SU-DHL-6 (cell line): ENCODE results near the gene PGLYRP2.

ENCODE experiments used
- H2AFZ ChIP-seq: fragments of 200-600 bp; sonication (generic); 2 replicates; pipeline ENCODE4 v1.6.1; 2014; ENCODE audit warnings: low read depth, mild to moderate bottlenecking, moderate library complexity, mixed read lengths, antibody characterized with exemption, low read length; ENCODE audit not compliant: severe bottlenecking
- H3F3A ChIP-seq: fragments of 200-600 bp; shearing (Covaris generic); 2 replicates; pipeline ENCODE4 v1.6.0; 2016; ENCODE audit warnings: antibody characterized with exemption, mild to moderate bottlenecking; ENCODE audit not compliant: insufficient read depth
- H3K27ac ChIP-seq: fragments of 200-600 bp; sonication (generic); 2 replicates; pipeline ENCODE4 v1.5.1; 2016; ENCODE audit warnings: low read depth, mild to moderate bottlenecking, low read length, moderate library complexity, mixed read lengths
- H3K27me3 ChIP-seq: fragments of 200-600 bp; sonication (generic), shearing (Covaris generic); 2 replicates; pipeline ENCODE4 v1.6.0; 2014; ENCODE audit warnings: mild to moderate bottlenecking, low read length
- H3K36me3 ChIP-seq: fragments of 200-600 bp; sonication (generic); 2 replicates; pipeline ENCODE4 v1.6.1; 2014; ENCODE audit warnings: mild to moderate bottlenecking, low read length, mixed read lengths
- H3K4me2 ChIP-seq: fragments of 300-600, 200-600 bp; shearing (Covaris generic), sonication (generic); 2 replicates; pipeline ENCODE4 v1.6.0; 2014; ENCODE audit warnings: low read length, low read depth, mild to moderate bottlenecking; ENCODE audit not compliant: poor library complexity, severe bottlenecking
- H3K4me3 ChIP-seq: fragments of 200-600 bp; sonication (generic); 2 replicates; pipeline ENCODE4 v1.5.1; 2014; ENCODE audit warnings: antibody characterized with exemption, low read length, mild to moderate bottlenecking, mixed read lengths; ENCODE audit not compliant: insufficient read depth, poor library complexity, severe bottlenecking
- H3K79me2 ChIP-seq: fragments of 200-600 bp; sonication (generic); 2 replicates; pipeline ENCODE4 v1.6.1; 2014; ENCODE audit warnings: mild to moderate bottlenecking, low read length, moderate library complexity; ENCODE audit not compliant: insufficient read depth
- H3K9ac ChIP-seq: fragments of 200-600 bp; sonication (generic); 2 replicates; pipeline ENCODE4 v1.7.0; 2014; ENCODE audit warnings: mild to moderate bottlenecking, low read length
- H3K9me2 ChIP-seq: fragments of 200-600 bp; sonication (generic); replicated peaks from 2 replicates; pipeline ENCODE4 v1.6.1; 2014; ENCODE audit warnings: low read length; ENCODE audit not compliant: insufficient read depth
- H3K9me3 ChIP-seq: fragments of 200-600 bp; sonication (generic); 2 replicates; pipeline ENCODE4 v1.6.1; 2014; ENCODE audit warnings: low read length, mixed read lengths; ENCODE audit not compliant: insufficient read depth
- H4K20me1 ChIP-seq: fragments of 200-600 bp; sonication (generic); 2 replicates; pipeline ENCODE4 v1.6.1; 2014; ENCODE audit warnings: low read depth, mild to moderate bottlenecking, antibody characterized with exemption, low read length, moderate library complexity, mixed read lengths
- EZH2phosphoT487 ChIP-seq: fragments of 200-600 bp; sonication (generic), shearing (Covaris generic); conservative IDR thresholded peaks from 2 replicates; pipeline ENCODE4 v1.6.1; 2018; ENCODE audit warnings: mild to moderate bottlenecking, antibody characterized with exemption, low read length, moderate library complexity, mixed read lengths
- TF ChIP-seq, protein P1 (sequence below): fragments of 200-600 bp; sonication (generic); IDR thresholded peaks from one replicate; pipeline ENCODE4 v1.5.1; 2017; ENCODE audit warnings: antibody characterized with exemption, mild to moderate bottlenecking, low read length, moderate library complexity; ENCODE audit not compliant: insufficient read depth, poor library complexity, severe bottlenecking

The PGLYRP2 gene

DNA sequence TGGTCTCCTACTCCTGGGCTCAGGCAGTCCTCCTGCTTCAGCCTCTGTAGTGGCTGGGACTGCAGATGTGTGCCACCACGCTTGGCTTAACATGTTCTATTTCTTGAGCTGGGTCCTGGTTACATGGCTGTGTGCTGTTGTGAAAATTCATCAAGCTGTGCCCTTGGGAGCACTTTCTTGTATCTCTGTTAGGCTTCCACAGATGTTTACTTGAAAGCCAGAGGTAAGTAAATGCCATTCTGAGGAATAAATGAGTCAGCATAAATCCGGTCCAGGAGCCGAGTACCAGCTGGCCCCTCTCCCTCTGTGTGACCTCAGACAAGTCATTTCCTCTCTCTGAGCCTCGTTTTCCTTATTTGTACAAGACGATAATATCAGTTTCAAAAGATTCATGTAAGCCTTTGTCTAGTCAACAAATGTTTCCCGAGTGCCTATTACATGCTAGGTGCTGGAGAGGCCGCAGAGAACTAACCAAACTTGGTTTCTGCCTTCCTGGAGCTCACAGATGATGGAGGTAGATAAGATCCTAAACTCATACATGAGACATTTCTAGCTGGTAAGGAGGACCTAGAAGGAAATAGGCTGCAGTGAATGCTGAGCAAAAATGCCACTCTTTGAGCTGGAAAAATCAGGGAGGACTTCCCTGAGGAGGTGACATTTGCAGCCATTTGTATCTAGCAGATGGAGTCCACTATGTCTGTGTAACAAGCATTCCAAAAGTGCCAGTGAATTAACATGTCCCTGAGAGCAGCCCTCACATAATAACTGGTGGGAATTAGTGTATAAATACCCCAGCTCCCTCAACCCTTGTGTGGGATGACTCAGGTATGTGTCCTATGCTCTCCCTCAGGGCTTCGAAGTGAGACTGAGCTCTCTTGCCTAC, 12.2 kb downstream of the PGLYRP2 start:
- H3K9me2 ChIP-seq: no peaks in the 10 kb centered on the region
- no peaks in the 10 kb centered on the region for H3K9me3 ChIP-seq
- H3K79me2 ChIP-seq: no peaks in the 10 kb centered on the region; the same call in 1 of the 2 replicates
- TF ChIP-seq EZH2phosphoT487: no peak
- TF ChIP-seq, protein P1, sequence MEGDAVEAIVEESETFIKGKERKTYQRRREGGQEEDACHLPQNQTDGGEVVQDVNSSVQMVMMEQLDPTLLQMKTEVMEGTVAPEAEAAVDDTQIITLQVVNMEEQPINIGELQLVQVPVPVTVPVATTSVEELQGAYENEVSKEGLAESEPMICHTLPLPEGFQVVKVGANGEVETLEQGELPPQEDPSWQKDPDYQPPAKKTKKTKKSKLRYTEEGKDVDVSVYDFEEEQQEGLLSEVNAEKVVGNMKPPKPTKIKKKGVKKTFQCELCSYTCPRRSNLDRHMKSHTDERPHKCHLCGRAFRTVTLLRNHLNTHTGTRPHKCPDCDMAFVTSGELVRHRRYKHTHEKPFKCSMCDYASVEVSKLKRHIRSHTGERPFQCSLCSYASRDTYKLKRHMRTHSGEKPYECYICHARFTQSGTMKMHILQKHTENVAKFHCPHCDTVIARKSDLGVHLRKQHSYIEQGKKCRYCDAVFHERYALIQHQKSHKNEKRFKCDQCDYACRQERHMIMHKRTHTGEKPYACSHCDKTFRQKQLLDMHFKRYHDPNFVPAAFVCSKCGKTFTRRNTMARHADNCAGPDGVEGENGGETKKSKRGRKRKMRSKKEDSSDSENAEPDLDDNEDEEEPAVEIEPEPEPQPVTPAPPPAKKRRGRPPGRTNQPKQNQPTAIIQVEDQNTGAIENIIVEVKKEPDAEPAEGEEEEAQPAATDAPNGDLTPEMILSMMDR: no peak
- no peaks in the 10 kb centered on the region for H3F3A ChIP-seq
- no peak overlapping the region for H3K27ac ChIP-seq
- H3K27me3 ChIP-seq: no peaks in the 10 kb centered on the region
- H3K36me3 ChIP-seq: no peaks in the 10 kb centered on the region
- H3K4me2 ChIP-seq: no peak overlapping the region
- no peaks in the 10 kb centered on the region for H4K20me1 ChIP-seq
- H3K4me3 ChIP-seq: no peak overlapping the region
- H2AFZ ChIP-seq: no peak overlapping the region
- no peak overlapping the region for H3K9ac ChIP-seq

DNA sequence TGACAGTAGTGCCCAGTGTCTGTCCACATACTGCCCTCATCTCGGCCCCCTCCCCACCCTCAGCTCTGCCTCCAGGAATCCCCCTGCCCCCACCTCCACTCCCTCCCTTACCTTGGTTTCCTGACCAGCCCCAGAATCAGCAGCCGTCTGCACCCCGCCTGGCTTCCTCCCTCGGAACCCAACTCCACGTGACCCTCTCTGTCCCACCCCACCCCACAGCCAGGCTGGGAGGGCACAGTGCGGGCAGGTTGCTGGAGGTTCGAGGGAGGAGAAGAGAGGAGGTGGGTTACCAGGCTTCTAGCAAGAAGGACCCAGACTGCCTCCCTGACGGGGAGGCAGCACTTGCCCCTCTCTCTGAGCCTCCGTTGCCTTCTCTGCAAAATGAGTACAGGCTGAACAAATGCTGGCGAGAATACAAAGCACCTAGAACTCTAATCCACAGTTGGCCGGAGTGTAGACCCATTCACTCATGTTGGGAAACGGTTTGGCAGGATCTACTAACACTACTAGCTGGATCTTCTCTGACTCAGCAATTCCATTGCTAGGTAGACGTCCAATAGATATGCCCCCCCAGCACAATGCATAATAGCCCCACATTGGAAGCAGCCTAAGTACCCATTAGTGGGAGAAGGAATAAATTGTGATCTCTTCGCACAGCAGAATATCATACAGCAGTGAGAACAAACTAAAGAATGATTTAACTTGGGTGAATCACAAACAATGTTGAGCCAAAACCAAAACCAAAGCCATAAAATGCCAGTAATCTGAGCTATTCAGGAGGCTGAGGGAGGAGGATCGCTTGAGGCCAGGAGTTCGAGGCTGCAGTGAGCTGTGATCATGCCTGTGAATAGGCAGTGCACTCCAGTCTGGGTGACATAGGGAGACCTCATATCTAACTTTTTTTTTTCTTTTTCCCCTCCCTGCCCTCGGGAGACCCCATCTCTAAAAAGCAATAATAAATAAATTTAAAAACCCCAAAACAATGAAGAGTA, 14.6 kb downstream of the PGLYRP2 start, which contains the start of gene RASAL3:
Gene RASAL3, minus strand, starts transcription at position 151 of the 992 bp plus-strand sequence. CDS start 186 bp downstream, outside the sequence.
- Histone ChIP-seq H3K9me2 (no peaks in the 10 kb centered on the region), H3K27ac (peak within 1 kb of the TSS; percentile 66), H3K4me3 (peak within 1 kb of the TSS; percentile 69), H3K27me3 (no peaks in the 10 kb centered on the region), H3K9ac (peak within 1 kb of the TSS; percentile 80), H3K36me3 (no peaks in the 10 kb centered on the region), H3F3A (no peaks in the 10 kb centered on the region), H4K20me1 (no peaks in the 10 kb centered on the region), H3K9me3 (no peaks in the 10 kb centered on the region), H3K4me2 (peak within 1 kb of the TSS; percentile 74), H2AFZ (peak within 1 kb of the TSS; percentile 61), H3K79me2 (no peaks in the 10 kb centered on the region; the same call in 1 of the 2 replicates)
- TF ChIP-seq, protein P1: no peak
- TF ChIP-seq EZH2phosphoT487: no peak

DNA sequence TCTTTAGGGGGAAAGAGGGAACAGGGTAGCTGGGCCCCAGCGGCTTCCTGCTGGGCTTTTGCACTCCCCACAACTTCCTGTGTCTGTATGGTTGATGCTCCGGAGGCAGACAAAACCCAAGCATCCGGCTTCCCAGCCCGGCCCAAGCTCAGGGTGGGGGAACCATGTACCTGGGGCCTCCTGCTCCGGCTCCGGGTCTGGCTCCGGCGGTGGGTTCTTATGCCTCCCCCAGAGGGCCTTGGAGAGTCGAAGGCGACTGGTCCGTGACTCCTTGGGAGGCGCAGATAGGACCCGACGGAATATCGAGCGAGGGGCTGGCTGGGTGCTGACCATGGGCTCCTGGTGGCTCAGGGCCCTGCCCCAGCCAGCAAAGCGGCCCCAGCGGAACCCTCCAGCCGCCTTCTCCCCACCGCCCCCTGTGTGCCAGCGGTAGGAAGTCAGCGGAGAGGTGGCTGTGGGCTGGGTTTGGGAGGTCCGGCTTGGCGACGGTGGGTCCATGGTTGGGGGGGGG, 15.4 kb downstream of the PGLYRP2 start:
- no peaks in the 10 kb centered on the region for H3K36me3 ChIP-seq
- no peaks in the 10 kb centered on the region for H3K9me2 ChIP-seq
- peak overlapping the region; percentile 69 for H3K4me3 ChIP-seq
- no peaks in the 10 kb centered on the region; the same call in 1 of the 2 replicates for H3K79me2 ChIP-seq
- H3K9ac ChIP-seq: peak overlapping the region; percentile 80
- H2AFZ ChIP-seq: peak overlapping the region; percentile 60
- no peaks in the 10 kb centered on the region for H3F3A ChIP-seq
- H3K27ac ChIP-seq: peak overlapping the region; percentile 66
- H4K20me1 ChIP-seq: no peaks in the 10 kb centered on the region
- peak overlapping the region; percentile 74 for H3K4me2 ChIP-seq
- H3K9me3 ChIP-seq: no peaks in the 10 kb centered on the region
- no peaks in the 10 kb centered on the region for H3K27me3 ChIP-seq
- TF ChIP-seq, protein P1: no peak
- no peak for TF ChIP-seq EZH2phosphoT487
